AG04449 (cell line): ENCODE data around the gene PLK3.
"Not testable (repeated sequence)": the region's sequence is repeated elsewhere in the genome, so short reads cannot be mapped to it uniquely, and the experiment has no call there.

ENCODE experiments used
- CTCF ChIA-PET: fragments of 350-600 bp; formaldehyde crosslinking; extraction: SDS; loops from one replicate; lab custom pipeline; 2021; ENCODE audit warnings: antibody characterized with exemption; lab: Yijun Ruan, JAX
- POLR2A ChIA-PET: fragments of 400-600, 350-600 bp; formaldehyde crosslinking; extraction: SDS; loops from one replicate; lab custom pipeline; 2020; ENCODE audit warnings: antibody characterized with exemption, inconsistent platforms; lab: Yijun Ruan, JAX
- DNase-seq: peaks from one replicate; pipeline ENCODE4 v3.0.0-alpha.2; 2010; ENCODE audit warnings: low read depth, low spot score
- H3K4me3 ChIP-seq: 2 replicates; pipeline ENCODE4 v1.5.1; 2011; ENCODE audit warnings: low read depth, mild to moderate bottlenecking, control low read depth, low read length
- CTCF ChIP-seq: IDR thresholded peaks from one replicate; pipeline ENCODE4 v1.5.1; 2011; ENCODE audit warnings: mild to moderate bottlenecking, moderate library complexity, low read length, control low read depth, inconsistent platforms; ENCODE audit not compliant: insufficient read depth; ENCODE audit errors: missing control alignments

PLK3 gene

GRCh38 chr1:44799770-44800584 lies at the start of gene PLK3:
Gene PLK3, plus strand, starts transcription at chr1:44800377. Its CDS starts 87 bp downstream, at chr1:44800464.
- ChIA-PET CTCF (interaction anchor here (0.6 to 3.1 kb wide), 19 partner anchors 9 to 214 kb away, joined by 3 to 40 read pairs (median 4); partner anchors contain the start of genes BEST4, BTBD19, HECTD3 and PTCH2), POLR2A (interaction anchor here (0.7 to 4.2 kb wide), 17 partner anchors 9 to 212 kb away, joined by 3 to 78 read pairs (median 8); partner anchors contain the start of genes BTBD19, HECTD3, RNU5D-1 and RPS8)
- H3K4me3 ChIP-seq = peak within 1 kb of the TSS; percentile 86
- peak; percentile 85 for DNase-seq
- peak; percentile 96 for TF ChIP-seq CTCF

- ChIA-PET CTCF (interaction anchor here (3.6 kb wide), 1 partner anchor 25 kb away, joined by 18 read pairs; the partner anchor contains the start of gene RNU5D-1), POLR2A (no interaction called here)
- no peak for DNase-seq
- TF ChIP-seq CTCF = no peak
- no peak overlapping the region for H3K4me3 ChIP-seq
Measured at GRCh38 chr1:44757420-44757819, 42.8 kb upstream of the PLK3 start.

- no peak overlapping the region for H3K4me3 ChIP-seq
- ChIA-PET CTCF (interaction anchor here (0.9 to 3.6 kb wide), 2 partner anchors 13 to 26 kb away, joined by 3 to 18 read pairs; partner anchors contain the start of gene RNU5D-1), POLR2A (interaction anchor here (0.7 to 3.0 kb wide), 2 partner anchors 17 to 23 kb away, joined by 4 to 10 read pairs; partner anchors contain the start of gene RPS8)
- no peak for DNase-seq
- TF ChIP-seq CTCF = no peak
Measured at GRCh38 chr1:44759077-44759476, 41.1 kb upstream of the PLK3 start.

GRCh38 chr1:44760876-44761275 lies 39.3 kb upstream of the PLK3 start:
- no peak overlapping the region for H3K4me3 ChIP-seq
- ChIA-PET CTCF (interaction anchor here (1.3 to 3.6 kb wide), 2 partner anchors 24 to 28 kb away, joined by 3 to 18 read pairs; partner anchors contain the start of gene RNU5D-1), POLR2A (interaction anchor here (3.0 kb wide), 1 partner anchor 15 kb away, joined by 10 read pairs; the partner anchor contains the start of gene RPS8)
- DNase-seq = no peak
- no peak for TF ChIP-seq CTCF

- ChIA-PET POLR2A (interaction anchor here (0.6 to 2.4 kb wide), 4 partner anchors 9 to 53 kb away, joined by 3 to 12 read pairs (median 4); partner anchors contain the start of genes BTBD19 and RPS8), CTCF (interaction anchor here (0.9 to 1.4 kb wide), 2 partner anchors 26 to 37 kb away, joined by 3 read pairs; no protein-coding TSS in a partner anchor)
- not testable (repeated sequence) for DNase-seq, H3K4me3 ChIP-seq
Measured at GRCh38 chr1:44766421-44766820, 33.8 kb upstream of the PLK3 start.

GRCh38 chr1:44775078-44775929 lies 24.9 kb upstream of the PLK3 start, which contains the start of gene RPS8:
Gene RPS8, plus strand, starts transcription at chr1:44775540. Its CDS starts 57 bp downstream, at chr1:44775597.
- peak within 1 kb of the TSS; percentile 94 for H3K4me3 ChIP-seq
- ChIA-PET CTCF (interaction anchor here (0.8 to 3.1 kb wide), 6 partner anchors 12 to 46 kb away, joined by 3 to 24 read pairs (median 6); partner anchors contain the start of genes BEST4, PLK3 and RNU5D-1), POLR2A (interaction anchor here (0.6 to 4.2 kb wide), 23 partner anchors 9 to 236 kb away, joined by 3 to 36 read pairs (median 6); partner anchors contain the start of genes BTBD19, DYNLT4, EIF2B3 and HECTD3)
- TF ChIP-seq CTCF = no peak
- peak; percentile 54 for DNase-seq
